Measurements from ENCODE around the gene TP53BP1.

TP53BP1 gene

GRCh38 chr15:43508421-43508820 lies 15.5 kb upstream of the TP53BP1 start:
- Histone ChIP-seq H3K27me3 (ENCODE audit: insufficient read depth, low read length) (peaks cover 6% of the 10 kb centered on the region; the same call in 1 of the 2 replicates), H3K9ac (ENCODE audit: low read length) (no peak overlapping the region), H3K4me3 (ENCODE audit: low read depth, low read length, poor library complexity, severe bottlenecking) (no peak overlapping the region), H3K79me2 (ENCODE audit: insufficient read depth, low read length) (no peaks in the 10 kb centered on the region), H3K4me2 (ENCODE audit: low read length) (no peak overlapping the region), H2AFZ (ENCODE audit: low read length) (no peak overlapping the region), H3F3A (ENCODE audit: insufficient read depth, low read length) (no peaks in the 10 kb centered on the region), H3K9me3 (ENCODE audit: low read length) (no peaks in the 10 kb centered on the region), H3K27ac (ENCODE audit: low read depth, low read length, poor library complexity, severe bottlenecking) (no peak overlapping the region), H3K36me3 (ENCODE audit: insufficient read depth, low read length) (no peaks in the 10 kb centered on the region; the same call in 1 of the 2 replicates), H3K4me1 (ENCODE audit: insufficient read depth, low read length, severe bottlenecking) (peaks cover 12% of the 10 kb centered on the region), H3K9me2 (ENCODE audit: low read depth, low read length) (no peaks in the 10 kb centered on the region), H4K20me1 (ENCODE audit: insufficient read depth, low read length) (no peaks in the 10 kb centered on the region)
- TF ChIP-seq CTCF (IDR thresholded peaks at IDR 0.05; ENCODE audit: low read length) (no peak), EZH2 (IDR thresholded peaks at IDR 0.05; ENCODE audit: borderline replicate concordance, low read length) (no peak)

- Histone ChIP-seq H3K9ac (ENCODE audit: low read length) (no peak overlapping the region), H3K27ac (ENCODE audit: low read depth, low read length, poor library complexity, severe bottlenecking) (no peak overlapping the region), H3K27me3 (ENCODE audit: insufficient read depth, low read length) (no peaks in the 10 kb centered on the region), H3K9me2 (ENCODE audit: low read depth, low read length) (no peaks in the 10 kb centered on the region), H3K36me3 (ENCODE audit: insufficient read depth, low read length) (no peaks in the 10 kb centered on the region; the same call in 1 of the 2 replicates), H3K4me2 (ENCODE audit: low read length) (no peak overlapping the region), H4K20me1 (ENCODE audit: insufficient read depth, low read length) (no peaks in the 10 kb centered on the region), H3K4me1 (ENCODE audit: insufficient read depth, low read length, severe bottlenecking) (peaks cover 6% of the 10 kb centered on the region), H3K4me3 (ENCODE audit: low read depth, low read length, poor library complexity, severe bottlenecking) (no peak overlapping the region), H3K79me2 (ENCODE audit: insufficient read depth, low read length) (no peaks in the 10 kb centered on the region), H3K9me3 (ENCODE audit: low read length) (no peaks in the 10 kb centered on the region), H3F3A (ENCODE audit: insufficient read depth, low read length) (no peaks in the 10 kb centered on the region), H2AFZ (ENCODE audit: low read length) (no peak overlapping the region)
- no peak for TF ChIP-seq CTCF (IDR thresholded peaks at IDR 0.05; ENCODE audit: low read length)
- TF ChIP-seq EZH2 (IDR thresholded peaks at IDR 0.05; ENCODE audit: borderline replicate concordance, low read length) = no peak
Measured at GRCh38 chr15:43505738-43506137, 12.8 kb upstream of the TP53BP1 start.

- Histone ChIP-seq H3K4me1 (ENCODE audit: insufficient read depth, low read length, severe bottlenecking) (no peaks in the 10 kb centered on the region), H3K9me3 (ENCODE audit: low read length) (no peaks in the 10 kb centered on the region), H3K9ac (ENCODE audit: low read length) (no peak overlapping the region), H3K27me3 (ENCODE audit: insufficient read depth, low read length) (no peaks in the 10 kb centered on the region), H2AFZ (ENCODE audit: low read length) (no peak overlapping the region), H4K20me1 (ENCODE audit: insufficient read depth, low read length) (no peaks in the 10 kb centered on the region), H3K9me2 (ENCODE audit: low read depth, low read length) (no peaks in the 10 kb centered on the region), H3K27ac (ENCODE audit: low read depth, low read length, poor library complexity, severe bottlenecking) (no peak overlapping the region), H3K4me2 (ENCODE audit: low read length) (no peak overlapping the region), H3F3A (ENCODE audit: insufficient read depth, low read length) (no peaks in the 10 kb centered on the region), H3K36me3 (ENCODE audit: insufficient read depth, low read length) (no peaks in the 10 kb centered on the region), H3K79me2 (ENCODE audit: insufficient read depth, low read length) (no peaks in the 10 kb centered on the region), H3K4me3 (ENCODE audit: low read depth, low read length, poor library complexity, severe bottlenecking) (no peak overlapping the region)
- TF ChIP-seq EZH2 (IDR thresholded peaks at IDR 0.05; ENCODE audit: borderline replicate concordance, low read length) (no peak), CTCF (IDR thresholded peaks at IDR 0.05; ENCODE audit: low read length) (no peak)
Measured at GRCh38 chr15:43499635-43500034, 6.7 kb upstream of the TP53BP1 start.

Data from OCI-LY1 (cell line).